HG03354 (cell line): ENCODE data around the gene MAD1L1.

Source experiments
- ATAC-seq: cut with Tn5 transposase; IDR thresholded peaks from one replicate; pipeline ENCODE4 v1.9.1; 2021; ENCODE audit warnings: mild to moderate bottlenecking; ENCODE audit not compliant: unreplicated experiment, poor library complexity, severe bottlenecking

MAD1L1 gene

DNA sequence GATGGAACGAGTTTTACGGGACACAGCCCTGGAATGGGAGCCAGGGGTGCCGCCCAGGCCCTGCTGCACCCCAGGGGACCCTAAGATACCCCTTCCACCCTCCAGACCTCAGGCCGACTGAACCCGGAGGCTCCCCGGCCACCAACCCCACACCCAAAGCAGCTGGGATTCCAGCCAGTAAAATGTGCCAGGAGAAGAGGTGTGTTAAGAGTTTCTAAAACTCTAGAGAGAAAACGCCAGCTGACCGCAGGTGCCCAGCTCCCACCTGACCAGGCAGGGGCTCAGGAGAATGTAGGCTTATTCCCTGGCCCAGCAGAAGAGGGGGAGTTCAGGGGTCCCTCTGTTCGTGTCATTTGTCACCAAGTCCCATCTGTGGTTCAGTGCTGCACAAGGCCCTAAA is 26.7 kb upstream of the MAD1L1 start:
- no peak for ATAC-seq

DNA sequence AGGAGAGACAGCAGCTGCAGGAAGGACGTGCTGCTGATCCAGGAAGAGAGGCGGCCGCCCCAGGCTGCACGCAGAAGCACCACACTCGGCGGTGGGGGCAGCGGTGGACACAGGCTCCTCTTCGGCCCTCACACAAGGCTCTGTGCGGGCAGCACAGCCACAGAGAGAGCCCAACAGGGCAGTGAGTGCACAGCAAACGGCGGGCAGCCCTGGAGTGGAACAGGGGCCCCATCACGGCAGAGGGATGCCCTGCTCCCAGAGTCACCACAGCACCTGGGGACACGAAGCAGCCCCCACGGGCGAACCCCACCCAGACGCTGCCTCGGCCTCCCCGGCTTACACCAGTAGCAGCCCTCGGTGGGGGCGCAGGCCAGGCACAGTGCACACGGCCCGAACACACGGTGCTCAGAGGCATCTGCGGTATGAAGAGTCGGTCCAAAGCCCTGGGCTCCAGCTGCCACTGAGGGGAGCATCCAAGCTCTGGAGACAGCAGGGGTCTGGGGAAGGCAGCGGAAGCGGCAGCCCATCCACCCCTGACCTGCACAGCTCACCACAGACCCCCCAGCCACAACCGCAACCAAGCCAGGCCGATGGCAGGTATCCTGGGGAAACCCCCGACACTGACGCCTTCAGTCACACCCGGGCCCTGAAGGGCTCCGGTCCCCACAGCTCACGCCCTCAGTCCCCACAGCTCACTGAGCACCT is 26.1 kb upstream of the MAD1L1 start:
- ATAC-seq = no peak

DNA sequence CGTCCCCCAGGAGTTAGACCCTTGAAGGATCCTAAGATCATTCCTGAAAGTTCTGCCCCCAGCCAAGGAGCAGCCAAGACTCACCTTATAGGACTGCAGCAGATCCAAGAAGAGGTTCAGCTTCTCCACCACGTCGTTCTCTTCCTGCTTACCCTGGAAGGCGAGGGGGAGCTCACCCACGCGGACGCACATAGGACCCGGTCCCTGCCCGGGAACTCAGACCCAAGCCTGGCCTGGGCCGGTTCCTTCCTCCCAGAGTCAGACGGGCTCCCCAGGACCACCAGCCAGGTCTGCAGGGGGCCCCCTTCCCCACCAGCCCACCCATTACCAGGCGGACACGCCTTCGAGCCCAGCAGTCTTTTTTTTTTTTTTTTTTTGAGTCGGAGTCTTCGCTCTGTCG is 24.9 kb upstream of the MAD1L1 start:
- ATAC-seq = no peak

GRCh38 chr7:2257046-2257551 is 24.4 kb upstream of the MAD1L1 start:
- ATAC-seq = no peak

GRCh38 chr7:2256306-2257045 is 23.7 kb upstream of the MAD1L1 start:
- no peak for ATAC-seq

DNA sequence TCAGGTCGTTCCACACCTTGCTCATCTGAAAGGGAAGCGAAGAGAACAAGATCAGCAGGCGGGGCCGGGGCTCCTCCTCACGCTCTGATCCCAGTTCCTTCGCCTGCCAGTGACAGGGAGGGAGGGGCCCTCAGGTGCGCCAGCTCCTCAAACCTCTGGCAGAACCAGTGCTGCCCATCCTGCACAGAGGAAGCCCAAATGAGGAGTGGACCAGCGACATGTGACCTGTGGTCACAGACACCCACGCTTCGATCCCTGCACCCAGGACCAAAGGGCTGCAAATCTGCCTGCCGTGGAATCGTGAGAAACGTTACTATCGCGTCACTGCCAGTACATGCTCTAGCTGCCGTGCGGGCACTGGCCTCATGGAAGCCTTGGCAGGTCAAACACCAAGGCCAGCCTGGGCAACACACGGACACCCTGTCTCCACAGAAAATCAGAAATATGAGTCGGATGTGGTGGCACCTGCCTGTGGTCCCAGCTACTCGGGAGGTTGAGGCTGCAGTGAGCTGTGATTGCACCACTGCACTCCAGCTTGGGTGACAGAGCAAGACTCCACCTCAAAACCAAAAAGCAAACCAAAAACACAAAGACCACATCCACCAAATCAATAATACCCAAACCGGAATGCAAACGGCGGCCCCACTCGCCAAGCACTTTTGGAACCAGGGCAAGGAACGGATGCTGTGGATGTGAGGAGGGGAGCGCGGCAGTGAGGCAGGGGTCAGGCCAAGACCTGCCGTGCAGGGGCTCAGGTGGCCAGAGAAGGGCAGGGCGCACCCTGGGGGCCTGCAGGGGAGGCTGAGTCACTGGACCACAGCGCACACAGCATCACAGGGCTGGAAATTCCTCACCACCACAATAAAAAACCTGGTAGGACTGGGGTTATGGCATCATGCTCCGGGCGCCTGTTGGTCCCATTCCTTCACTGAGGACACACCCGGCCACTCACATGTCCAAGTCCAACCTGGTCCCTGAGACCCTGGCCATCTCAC is 22.7 kb upstream of the MAD1L1 start:
- ATAC-seq = no peak

DNA sequence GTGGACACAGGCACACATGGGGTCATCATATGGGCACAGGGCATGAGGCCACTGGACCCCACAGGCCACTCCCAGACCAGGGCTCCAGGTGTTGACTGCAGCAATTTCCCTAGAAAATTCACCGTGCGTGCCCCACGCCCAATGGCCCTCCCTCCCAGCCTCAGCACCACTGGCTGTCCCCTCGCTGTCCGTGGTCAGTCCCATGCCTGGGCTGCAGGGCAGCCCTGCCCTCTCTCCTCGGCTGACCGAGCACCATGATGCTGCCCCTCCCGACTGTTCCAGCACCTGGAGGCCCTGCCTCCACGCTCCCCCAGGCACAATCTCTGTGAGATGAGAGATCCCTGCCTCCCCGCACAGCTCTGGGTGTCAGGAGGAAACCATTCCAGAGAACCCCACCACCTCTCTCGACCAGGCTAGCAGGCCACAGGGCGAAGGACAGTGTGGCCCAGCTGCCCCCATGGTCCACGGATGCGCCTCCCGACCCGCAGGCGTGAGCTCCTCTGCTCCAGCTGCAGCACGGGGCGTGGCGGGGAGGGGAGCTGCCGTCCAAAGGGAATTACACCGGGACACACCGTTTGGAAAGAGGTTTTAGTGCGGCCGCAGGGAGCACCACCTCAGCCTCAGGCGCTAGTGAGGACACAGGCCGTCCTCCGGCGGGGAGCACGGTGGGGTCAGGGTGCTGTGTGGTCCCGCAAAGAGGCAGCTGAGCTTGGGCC is 21.8 kb upstream of the MAD1L1 start:
- no peak for ATAC-seq

DNA sequence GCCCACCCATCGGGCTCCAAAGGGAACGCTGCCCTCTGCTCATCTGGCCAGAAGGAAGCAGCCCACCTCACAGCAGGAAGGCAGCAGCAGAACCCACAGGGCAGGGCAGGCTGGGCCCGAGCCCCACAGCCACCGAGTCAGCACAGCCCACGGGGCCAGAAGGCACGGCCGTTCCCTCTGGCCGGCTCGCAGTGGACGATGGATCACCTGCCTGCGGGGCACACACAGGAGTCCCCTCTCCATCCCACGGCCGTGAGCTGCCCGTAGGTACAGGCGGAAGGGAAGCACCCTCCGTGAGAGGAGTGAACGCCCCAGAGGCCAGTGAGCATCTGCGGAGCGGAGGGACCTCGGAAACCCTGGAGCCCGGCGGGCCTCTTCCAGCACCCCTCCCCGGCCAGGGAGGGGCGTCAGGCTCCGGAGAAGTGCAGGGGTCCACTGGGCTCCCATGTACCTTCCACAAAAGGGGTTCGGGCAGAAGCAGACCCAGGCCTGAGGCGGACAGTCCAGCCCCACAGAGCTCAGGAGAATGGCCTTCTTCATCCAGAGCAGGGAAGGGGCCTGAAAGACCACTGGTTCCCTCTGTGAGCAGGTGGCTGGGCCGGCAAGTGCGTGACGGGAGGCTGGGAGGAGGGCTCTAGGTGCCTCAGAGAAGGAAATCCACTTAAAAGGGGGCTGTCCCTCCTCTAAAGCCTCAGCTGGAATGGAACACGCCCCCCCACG is 20.9 kb upstream of the MAD1L1 start:
- ATAC-seq = no peak

DNA sequence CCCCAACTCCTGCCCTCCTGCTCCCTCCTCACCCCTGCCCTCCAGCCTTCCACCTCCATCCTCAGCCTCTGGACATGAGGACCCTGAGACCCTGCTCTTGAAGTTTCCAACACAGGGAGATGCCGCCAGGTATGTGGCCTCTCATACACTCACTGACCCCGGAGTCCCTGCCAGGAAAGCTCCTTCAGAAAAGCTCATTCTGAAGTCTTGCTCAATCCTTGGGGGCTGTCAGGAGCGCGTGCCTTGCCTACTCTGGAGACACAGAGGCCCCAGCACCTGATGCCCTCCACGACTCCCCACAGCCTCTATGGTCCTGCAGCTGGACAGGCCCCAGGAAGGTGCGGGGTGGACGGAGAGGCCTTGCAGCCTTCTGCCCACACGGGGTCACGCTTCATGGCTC is 20.3 kb upstream of the MAD1L1 start:
- no peak for ATAC-seq

DNA sequence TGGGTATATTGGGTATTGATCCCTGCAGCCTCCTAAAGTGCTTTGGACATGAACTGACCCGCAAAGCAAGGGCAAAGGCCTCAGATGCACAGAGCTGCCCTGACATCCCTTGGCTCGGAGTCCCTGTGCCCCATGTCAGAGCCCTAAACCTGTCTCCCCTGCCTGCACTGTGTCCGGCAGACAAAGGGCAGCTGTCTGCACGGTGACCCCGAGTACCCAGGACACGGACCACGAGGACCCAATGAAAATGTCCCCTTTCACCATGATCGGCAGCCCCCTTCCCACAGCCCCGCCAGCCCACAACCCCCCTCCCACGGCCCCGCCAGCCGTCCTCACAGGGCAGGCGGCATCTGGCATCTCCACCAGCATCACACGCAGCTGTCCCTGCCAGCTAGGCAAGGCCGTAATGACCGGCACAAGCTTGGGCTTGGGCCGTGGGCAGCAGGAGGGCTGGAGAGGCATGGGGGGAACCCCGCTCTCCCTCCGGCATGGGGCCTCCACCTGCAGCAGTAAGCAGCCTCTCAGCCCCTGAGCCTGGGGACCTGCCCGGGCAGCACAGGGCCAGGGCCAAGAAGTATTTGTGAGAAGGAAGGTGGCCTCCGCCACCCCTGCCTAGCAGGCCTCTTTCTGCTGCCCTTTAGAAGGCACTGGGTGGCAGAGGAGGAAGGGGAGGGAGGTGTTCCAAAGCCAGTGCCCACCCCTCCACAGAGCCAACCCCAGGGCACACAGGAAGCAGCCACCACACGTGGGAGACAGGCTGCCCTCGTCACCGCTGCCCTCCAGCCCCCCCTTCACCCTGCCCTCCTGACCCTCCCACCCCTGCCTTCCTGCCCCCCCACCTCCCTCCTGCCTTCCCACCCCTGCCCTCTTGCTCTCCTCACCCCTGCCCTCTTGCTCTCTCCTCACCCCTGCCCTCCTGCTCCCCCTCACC is 19.4 kb upstream of the MAD1L1 start:
- ATAC-seq = no peak

DNA sequence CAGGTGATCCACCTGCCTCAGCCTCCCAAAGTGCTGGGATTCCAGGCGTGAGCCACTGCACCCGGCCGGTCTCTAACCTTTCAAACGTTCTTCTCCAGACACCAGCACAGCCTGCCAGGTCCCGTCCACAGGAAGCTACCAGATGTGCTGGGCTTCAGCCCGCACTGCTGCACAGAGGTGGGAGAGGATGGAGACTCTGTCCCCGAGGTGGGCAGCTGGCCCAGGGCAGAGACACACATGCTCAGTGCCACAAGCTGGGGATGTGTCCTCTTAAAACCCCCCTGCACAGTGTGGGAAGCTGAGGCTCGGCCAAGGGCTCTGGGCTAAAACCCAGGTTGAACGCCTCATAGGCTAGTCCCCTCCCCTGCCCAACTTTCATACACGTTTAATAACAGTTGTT is 18.6 kb upstream of the MAD1L1 start:
- no peak for ATAC-seq

DNA sequence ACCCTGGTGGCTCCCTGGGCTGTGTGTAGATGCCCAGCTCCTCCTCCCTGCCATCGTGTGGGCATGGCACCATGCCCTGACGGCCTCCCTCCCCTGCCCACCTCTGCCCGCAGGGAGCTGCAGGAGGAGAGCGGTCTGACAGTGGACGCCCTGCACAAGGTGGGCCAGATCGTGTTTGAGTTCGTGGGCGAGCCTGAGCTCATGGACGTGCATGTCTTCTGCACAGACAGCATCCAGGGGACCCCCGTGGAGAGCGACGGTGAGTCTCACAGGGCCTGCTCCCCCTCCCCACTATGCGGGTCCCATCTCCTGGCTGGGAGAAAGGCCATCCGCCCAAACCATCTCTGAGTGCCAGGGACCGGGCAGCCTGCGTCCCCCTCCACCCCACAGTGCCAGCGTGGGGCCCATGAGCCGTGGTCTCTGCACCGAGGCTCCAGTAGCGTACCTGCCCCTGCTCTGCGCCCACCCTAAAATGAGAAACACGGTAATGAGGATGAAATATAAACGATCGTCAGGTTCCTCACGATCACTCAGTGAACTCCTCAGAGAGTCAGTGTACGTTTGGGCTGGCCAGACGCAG is 17.1 kb upstream of the MAD1L1 start:
- no peak for ATAC-seq

DNA sequence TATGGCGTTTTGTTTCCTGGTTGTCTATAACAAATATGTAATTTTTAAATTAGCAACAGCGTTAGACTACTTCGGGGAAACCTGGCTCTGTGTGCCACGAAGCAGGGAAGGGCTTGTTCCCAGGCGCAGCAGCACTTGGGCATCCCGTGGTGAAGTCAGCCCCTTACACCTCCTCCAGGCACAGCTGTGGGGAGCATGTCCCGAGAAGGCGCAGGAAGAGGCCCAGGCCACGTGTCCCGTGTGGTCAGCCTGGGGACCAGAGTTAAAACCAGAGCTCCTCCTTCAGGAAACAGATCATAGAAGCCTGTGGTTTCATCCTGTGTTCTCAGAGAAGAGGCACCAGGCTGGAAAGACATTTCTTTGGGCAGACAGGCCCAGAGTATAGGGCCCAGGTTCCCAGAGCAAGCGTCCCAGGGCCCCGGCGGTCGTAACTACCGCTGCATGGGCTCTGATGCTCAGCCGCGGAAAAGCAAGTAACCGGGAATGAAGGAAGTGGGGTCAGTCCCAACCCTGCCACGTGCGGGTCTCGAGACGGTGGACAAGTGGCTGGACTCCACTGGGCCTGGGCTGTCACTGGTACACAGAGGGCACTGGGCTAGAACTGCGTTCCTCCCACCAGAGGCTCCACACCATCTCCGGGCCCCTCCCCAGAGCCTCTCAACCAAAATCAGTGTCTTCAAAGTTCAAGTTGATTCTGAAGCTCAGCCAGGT is 16.4 kb upstream of the MAD1L1 start:
- ATAC-seq = peak; percentile 45

DNA sequence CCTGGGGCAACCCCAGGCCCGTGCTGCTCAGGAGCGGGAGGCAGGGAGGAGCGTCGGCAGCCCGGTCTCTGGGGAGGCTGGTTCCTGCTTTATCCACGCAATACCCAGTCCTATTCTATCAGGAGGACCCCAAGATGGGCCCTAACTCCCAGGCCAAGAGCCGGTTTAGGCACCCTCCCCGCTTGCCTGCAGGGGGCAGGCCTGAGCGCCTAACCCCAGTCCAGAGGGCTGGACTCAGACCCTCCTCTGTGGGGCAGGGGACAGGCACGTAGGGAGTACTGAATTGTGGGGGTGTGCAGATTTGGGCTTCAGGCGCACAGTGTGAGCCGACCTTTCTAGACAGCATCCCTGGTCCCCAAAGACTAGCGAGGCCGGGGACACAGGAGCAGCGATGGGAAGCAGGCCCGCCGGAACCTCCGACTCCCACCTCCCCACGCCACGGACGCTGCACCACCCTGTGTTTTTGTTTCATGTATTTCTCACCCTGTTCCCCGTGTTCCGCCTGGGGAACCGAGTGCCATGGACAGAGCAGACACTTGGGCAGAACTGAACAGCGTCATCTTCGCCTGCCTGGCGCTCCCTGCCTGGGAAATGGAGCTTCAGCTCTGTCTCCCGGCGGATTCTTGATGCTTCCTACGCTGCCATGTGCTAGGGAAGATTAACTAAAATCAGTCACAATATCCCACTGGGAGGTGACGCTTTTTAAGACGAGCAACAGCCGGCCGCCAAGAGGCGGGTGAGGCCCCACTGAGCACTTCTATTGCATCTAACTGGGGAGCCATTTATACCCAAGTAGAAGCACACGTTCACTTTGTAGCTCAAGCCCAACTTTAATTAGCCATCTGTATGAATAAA is 14.6 kb upstream of the MAD1L1 start:
- ATAC-seq = no peak

DNA sequence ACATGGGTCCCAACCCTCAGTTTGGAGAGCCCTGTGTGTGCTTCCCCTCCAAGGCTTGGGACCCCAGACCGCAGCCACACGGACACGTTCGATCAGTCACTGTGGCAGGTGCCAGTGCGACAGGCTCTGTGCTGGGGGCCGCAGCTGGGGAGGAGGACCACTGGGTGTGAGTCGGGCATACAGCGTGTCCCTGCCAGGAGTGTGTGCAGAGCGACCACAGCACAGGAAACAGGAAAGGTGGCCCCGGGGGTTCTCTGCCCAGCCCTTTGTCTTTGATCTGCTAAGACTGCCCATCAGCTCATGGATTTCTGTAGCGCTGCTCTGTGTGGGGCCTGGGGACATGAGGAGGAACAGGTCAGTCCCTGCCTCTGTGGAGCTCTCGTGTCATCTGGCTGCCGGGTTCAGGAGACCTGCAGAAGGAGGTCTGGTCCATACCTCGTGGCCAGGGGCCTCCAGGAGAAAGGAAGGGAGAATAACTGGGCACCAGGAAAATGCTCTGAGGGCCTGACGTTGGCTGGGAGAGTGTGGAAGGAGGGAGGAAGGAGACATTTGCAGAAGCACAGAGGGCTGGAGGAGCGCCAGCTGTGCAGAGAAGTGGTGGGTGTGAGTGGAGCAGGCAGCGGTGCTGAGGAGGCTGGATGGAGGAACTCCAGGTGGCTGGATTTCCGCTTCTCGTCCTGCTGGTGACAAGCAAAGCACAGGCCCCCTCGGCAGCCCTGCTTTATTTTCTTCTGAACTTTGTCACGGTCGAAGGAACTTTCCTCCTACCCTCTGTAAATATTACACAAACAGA is 13.3 kb upstream of the MAD1L1 start:
- no peak for ATAC-seq
